HG03175 (cell line): Measurements from ENCODE around the gene PASK.

Experiments used
- ATAC-seq: cut with Tn5 transposase; IDR thresholded peaks from one replicate; pipeline ENCODE4 v1.9.1; 2021; ENCODE audit warnings: mild to moderate bottlenecking, moderate library complexity; ENCODE audit not compliant: unreplicated experiment

The PASK gene

GRCh38 chr2:241129086-241129871, 20.0 kb downstream of the PASK start:
- ATAC-seq = no peak

GRCh38 chr2:241128266-241128665, 21.0 kb downstream of the PASK start:
- ATAC-seq = no peak

- ATAC-seq = no peak
Observed at GRCh38 chr2:241126771-241127202, 22.5 kb downstream of the PASK start.

GRCh38 chr2:241126201-241126611, 23.1 kb downstream of the PASK start:
- no peak for ATAC-seq

GRCh38 chr2:241125626-241126025, 23.6 kb downstream of the PASK start:
- no peak for ATAC-seq

GRCh38 chr2:241123816-241124536, 25.3 kb downstream of the PASK start:
- no peak for ATAC-seq

GRCh38 chr2:241122376-241123002, 26.8 kb downstream of the PASK start:
- no peak for ATAC-seq

- ATAC-seq = no peak
Observed at GRCh38 chr2:241121008-241121407, 28.3 kb downstream of the PASK start.

- ATAC-seq = no peak
Observed at GRCh38 chr2:241120440-241120839, 28.8 kb downstream of the PASK start.

GRCh38 chr2:241118737-241119505, 30.4 kb downstream of the PASK start:
- ATAC-seq = no peak

GRCh38 chr2:241116606-241117560, 32.4 kb downstream of the PASK start:
- no peak for ATAC-seq

- ATAC-seq = no peak
Observed at GRCh38 chr2:241115361-241115760, 33.9 kb downstream of the PASK start.

- no peak for ATAC-seq
Observed at GRCh38 chr2:241114836-241115235, 34.4 kb downstream of the PASK start.

- no peak for ATAC-seq
Observed at GRCh38 chr2:241112592-241112991, 36.7 kb downstream of the PASK start.

GRCh38 chr2:241112046-241112445, 37.2 kb downstream of the PASK start:
- no peak for ATAC-seq

- peak; percentile 44 for ATAC-seq
Observed at GRCh38 chr2:241111440-241111805, 37.8 kb downstream of the PASK start.

GRCh38 chr2:241110607-241111439, 38.4 kb downstream of the PASK start:
- ATAC-seq = peak; percentile 55

GRCh38 chr2:241110089-241110606, 39.1 kb downstream of the PASK start:
- no peak for ATAC-seq
